ENCODE data around the gene OMP.

DNA sequence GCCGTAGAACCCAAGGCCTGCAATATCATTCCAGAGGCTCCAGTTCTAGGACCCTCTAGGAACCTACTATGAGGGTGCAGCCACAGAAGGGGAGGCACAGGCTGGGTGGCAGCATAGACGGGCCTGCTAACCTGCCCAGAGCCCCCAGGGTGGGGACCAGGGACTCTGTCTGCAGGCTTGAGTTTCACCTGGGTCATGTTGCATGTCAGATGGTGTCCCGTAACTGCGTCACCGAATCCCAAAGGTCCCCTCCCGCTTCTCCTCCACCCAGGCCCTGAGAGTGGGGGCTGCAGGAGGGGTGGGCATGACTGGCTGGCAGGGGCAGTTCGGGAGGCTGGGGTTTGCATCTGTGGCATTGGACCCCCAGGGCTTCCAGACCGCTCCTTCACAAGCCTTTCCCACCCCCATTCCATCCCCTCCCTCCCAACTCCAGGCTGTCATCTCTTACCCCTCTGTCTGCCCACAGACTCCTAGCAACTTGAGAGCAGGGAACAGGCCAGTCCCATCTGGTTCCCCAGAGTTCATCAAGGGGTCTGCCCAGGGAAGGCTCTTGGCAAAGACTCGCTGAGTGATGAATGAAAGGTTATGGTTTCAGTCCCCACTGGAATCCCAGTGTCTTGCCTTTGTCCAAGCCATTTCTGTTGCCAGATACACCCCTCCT lies 41.7 kb downstream of the OMP start:
- TF ChIP-seq, protein P1, sequence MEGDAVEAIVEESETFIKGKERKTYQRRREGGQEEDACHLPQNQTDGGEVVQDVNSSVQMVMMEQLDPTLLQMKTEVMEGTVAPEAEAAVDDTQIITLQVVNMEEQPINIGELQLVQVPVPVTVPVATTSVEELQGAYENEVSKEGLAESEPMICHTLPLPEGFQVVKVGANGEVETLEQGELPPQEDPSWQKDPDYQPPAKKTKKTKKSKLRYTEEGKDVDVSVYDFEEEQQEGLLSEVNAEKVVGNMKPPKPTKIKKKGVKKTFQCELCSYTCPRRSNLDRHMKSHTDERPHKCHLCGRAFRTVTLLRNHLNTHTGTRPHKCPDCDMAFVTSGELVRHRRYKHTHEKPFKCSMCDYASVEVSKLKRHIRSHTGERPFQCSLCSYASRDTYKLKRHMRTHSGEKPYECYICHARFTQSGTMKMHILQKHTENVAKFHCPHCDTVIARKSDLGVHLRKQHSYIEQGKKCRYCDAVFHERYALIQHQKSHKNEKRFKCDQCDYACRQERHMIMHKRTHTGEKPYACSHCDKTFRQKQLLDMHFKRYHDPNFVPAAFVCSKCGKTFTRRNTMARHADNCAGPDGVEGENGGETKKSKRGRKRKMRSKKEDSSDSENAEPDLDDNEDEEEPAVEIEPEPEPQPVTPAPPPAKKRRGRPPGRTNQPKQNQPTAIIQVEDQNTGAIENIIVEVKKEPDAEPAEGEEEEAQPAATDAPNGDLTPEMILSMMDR (IDR thresholded peaks at IDR 0.05): no peak
- no peak for TF ChIP-seq POLR2A (IDR thresholded peaks at IDR 0.05)
- TF ChIP-seq EP300 (IDR thresholded peaks at IDR 0.05): no peak
